HepG2 (cell line): Measurements from ENCODE around the gene TMEM158. TPM values are rescaled to one million over a fixed set of nuclear protein-coding genes. Genes with fewer than 3 reads are reported as not detected.
A peak's percentile ranks its signal among the peaks of the same experiment; 100 is the strongest.

Experiments
- GATA4 ChIP-seq: sonication (generic); IDR thresholded peaks from 2 replicates; pipeline ENCODE4 v1.6.1; 2016; ENCODE audit warnings: antibody characterized with exemption, low read depth, borderline replicate concordance
- GTF2F1 ChIP-seq: fragments of 150-350 bp; IDR thresholded peaks from 2 replicates; pipeline ENCODE4 v1.6.1; 2014; ENCODE audit warnings: low read length
- NCOA2 ChIP-seq: sonication (generic); formaldehyde crosslinking; IDR thresholded peaks from 2 replicates; pipeline ENCODE4 v1.8.0; 2022; ENCODE audit warnings: inconsistent platforms
- NFAT5 ChIP-seq: sonication (generic); formaldehyde crosslinking; IDR thresholded peaks from 2 replicates; pipeline ENCODE4 v1.4.0; 2020; ENCODE audit warnings: missing genetic modification reagents
- NFIC ChIP-seq: IDR thresholded peaks from 2 replicates; pipeline ENCODE4 v1.6.1; 2012; ENCODE audit warnings: mild to moderate bottlenecking, low read length, inconsistent platforms
- RAD21 ChIP-seq: fragments of 450-650 bp; formaldehyde crosslinking; IDR thresholded peaks from 2 replicates; pipeline ENCODE4 v1.5.0; 2020; ENCODE audit warnings: mild to moderate bottlenecking
- ZBTB20 ChIP-seq: sonication (generic); formaldehyde crosslinking; IDR thresholded peaks from 2 replicates; pipeline ENCODE4 v1.8.1; 2023; ENCODE audit warnings: missing genetic modification reagents, low read depth, mild to moderate bottlenecking, borderline replicate concordance
- ZMYM2 ChIP-seq: sonication (generic); formaldehyde crosslinking; IDR thresholded peaks from 2 replicates; pipeline ENCODE4 v1.8.0; 2022; ENCODE audit warnings: mild to moderate bottlenecking, missing genetic modification reagents
- ZNF317 ChIP-seq: sonication (generic); formaldehyde crosslinking; IDR thresholded peaks from 2 replicates; pipeline ENCODE4 v1.5.0; 2020; ENCODE audit warnings: mild to moderate bottlenecking, missing genetic modification reagents
- ZNF326 ChIP-seq: sonication (generic); formaldehyde crosslinking; IDR thresholded peaks from 2 replicates; pipeline ENCODE4 v1.4.0; 2020; ENCODE audit warnings: missing genetic modification reagents, borderline replicate concordance
- ZNF510 ChIP-seq: sonication (generic); formaldehyde crosslinking; IDR thresholded peaks from 2 replicates; pipeline ENCODE4 v1.4.0; 2020; ENCODE audit warnings: low read depth, mild to moderate bottlenecking, missing genetic modification reagents
- ZNF563 ChIP-seq: sonication (generic); formaldehyde crosslinking; IDR thresholded peaks from 2 replicates; pipeline ENCODE4 v1.8.0; 2022; ENCODE audit warnings: mild to moderate bottlenecking, moderate library complexity, missing genetic modification reagents
- ZNF687 ChIP-seq: sonication (generic); formaldehyde crosslinking; IDR thresholded peaks from 2 replicates; pipeline ENCODE4 v1.5.1; 2020; ENCODE audit warnings: mild to moderate bottlenecking, missing genetic modification reagents, moderate library complexity
- ZNF749 ChIP-seq: sonication (generic); formaldehyde crosslinking; IDR thresholded peaks from 2 replicates; pipeline ENCODE4 v1.8.0; 2022; ENCODE audit warnings: mild to moderate bottlenecking, missing genetic modification reagents, moderate library complexity, borderline replicate concordance
- polyA plus RNA-seq, 8 experiments: library from polyadenylated mRNA; depleted of rRNA in 3 of 8; stranded (reverse) in 7 of 8; unstranded in 1 of 8; fragments of >200 nt; fragmentation: Illumina TruSeq in 4 of 8; extraction: Trizol in 4 of 8; gene quantifications; 2 replicates each; pipeline versions ENCODE4 v1.2.1 to v1.2.3, GENCODE V29; 2011 to 2016; ENCODE audit warnings: low read depth in 4 of 8, missing spikeins in 1 of 8, mixed read lengths in 1 of 8; ENCODE audit not compliant: insufficient read depth in 1 of 8
- total RNA-seq, 5 experiments: library from RNA; depleted of rRNA; stranded (reverse); fragments of >200 nt; fragmentation: Illumina TruSeq; extraction: Trizol; gene quantifications; 2 replicates each; pipeline ENCODE4 v1.2.3, GENCODE V29; 2016; ENCODE audit warnings: low read depth in 1 of 5
- TF ChIP-seq, protein P1 (sequence below): fragments of 450-650 bp; IDR thresholded peaks from 2 replicates; pipeline ENCODE4 v1.6.1; 2017; ENCODE audit warnings: mild to moderate bottlenecking
- TF ChIP-seq, protein P2 (sequence below): sonication (generic); formaldehyde crosslinking; IDR thresholded peaks from 2 replicates; pipeline ENCODE4 v1.4.0; 2020; ENCODE audit warnings: missing genetic modification reagents

TMEM158 gene
- total and polyA plus RNA-seq, 2 of the 13 experiments (the other 11 are each of a cell fraction or from before 2014, with no cell fraction given), result 0.13 TPM; not detected in 1

DNA sequence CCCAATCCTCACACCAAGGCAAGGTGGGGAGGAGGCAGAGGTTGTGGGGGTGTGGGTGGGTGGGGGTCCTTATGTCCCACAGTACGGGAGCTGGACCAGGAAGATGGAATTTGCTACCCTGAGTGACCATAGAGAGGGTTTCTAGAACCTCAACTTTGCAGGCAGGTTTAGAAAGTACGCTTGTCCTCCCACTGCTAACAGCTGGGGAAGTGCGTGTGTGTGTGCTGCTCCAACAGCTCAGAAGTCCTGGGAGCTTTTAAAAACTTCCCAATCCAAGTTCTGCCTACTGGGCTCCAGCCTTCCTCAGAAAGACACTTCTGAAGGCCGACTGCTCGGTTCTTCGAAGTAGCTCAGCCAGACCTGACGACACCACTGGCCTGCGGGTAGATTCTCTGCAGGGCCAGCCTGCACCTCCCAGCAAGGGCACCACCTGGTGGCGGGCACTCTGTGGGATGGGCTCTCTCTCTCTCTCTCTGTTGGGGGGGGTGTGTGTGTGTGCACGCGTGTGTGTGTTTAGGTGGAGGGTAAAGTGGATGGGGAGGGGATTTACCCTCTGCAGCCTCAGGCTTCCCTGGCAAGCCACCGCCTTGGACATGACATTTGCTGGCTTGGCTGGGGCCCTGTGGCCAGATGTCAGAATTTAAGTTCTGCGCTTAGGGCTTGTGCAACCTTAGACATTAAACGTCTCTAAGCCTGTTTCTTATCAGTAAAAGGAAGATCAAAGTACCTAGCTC lies 15.6 kb downstream of the TMEM158 start (continued):
- TF ChIP-seq, protein P1, sequence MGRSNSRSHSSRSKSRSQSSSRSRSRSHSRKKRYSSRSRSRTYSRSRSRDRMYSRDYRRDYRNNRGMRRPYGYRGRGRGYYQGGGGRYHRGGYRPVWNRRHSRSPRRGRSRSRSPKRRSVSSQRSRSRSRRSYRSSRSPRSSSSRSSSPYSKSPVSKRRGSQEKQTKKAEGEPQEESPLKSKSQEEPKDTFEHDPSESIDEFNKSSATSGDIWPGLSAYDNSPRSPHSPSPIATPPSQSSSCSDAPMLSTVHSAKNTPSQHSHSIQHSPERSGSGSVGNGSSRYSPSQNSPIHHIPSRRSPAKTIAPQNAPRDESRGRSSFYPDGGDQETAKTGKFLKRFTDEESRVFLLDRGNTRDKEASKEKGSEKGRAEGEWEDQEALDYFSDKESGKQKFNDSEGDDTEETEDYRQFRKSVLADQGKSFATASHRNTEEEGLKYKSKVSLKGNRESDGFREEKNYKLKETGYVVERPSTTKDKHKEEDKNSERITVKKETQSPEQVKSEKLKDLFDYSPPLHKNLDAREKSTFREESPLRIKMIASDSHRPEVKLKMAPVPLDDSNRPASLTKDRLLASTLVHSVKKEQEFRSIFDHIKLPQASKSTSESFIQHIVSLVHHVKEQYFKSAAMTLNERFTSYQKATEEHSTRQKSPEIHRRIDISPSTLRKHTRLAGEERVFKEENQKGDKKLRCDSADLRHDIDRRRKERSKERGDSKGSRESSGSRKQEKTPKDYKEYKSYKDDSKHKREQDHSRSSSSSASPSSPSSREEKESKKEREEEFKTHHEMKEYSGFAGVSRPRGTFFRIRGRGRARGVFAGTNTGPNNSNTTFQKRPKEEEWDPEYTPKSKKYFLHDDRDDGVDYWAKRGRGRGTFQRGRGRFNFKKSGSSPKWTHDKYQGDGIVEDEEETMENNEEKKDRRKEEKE, result no peak
- no peak for TF ChIP-seq ZNF326
- no peak for TF ChIP-seq GTF2F1
- TF ChIP-seq ZNF317 (CRISPR knock-in tag), result no peak
- TF ChIP-seq ZNF563 (CRISPR knock-in tag), result no peak
- TF ChIP-seq NFAT5 (CRISPR knock-in tag), result no peak
- TF ChIP-seq NCOA2 (CRISPR knock-in tag), result no peak
- no peak for TF ChIP-seq ZNF510
- no peak for TF ChIP-seq ZMYM2 (CRISPR knock-in tag)
- TF ChIP-seq ZNF749 (CRISPR knock-in tag), result no peak
- TF ChIP-seq, protein P2, sequence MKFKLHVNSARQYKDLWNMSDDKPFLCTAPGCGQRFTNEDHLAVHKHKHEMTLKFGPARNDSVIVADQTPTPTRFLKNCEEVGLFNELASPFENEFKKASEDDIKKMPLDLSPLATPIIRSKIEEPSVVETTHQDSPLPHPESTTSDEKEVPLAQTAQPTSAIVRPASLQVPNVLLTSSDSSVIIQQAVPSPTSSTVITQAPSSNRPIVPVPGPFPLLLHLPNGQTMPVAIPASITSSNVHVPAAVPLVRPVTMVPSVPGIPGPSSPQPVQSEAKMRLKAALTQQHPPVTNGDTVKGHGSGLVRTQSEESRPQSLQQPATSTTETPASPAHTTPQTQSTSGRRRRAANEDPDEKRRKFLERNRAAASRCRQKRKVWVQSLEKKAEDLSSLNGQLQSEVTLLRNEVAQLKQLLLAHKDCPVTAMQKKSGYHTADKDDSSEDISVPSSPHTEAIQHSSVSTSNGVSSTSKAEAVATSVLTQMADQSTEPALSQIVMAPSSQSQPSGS, result no peak
- no peak for TF ChIP-seq GATA4
- peak; percentile 51 for TF ChIP-seq ZNF687 (CRISPR knock-in tag)
- no peak for TF ChIP-seq ZBTB20
- no peak for TF ChIP-seq NFIC
- TF ChIP-seq RAD21, result peak; percentile 94
